Breast epithelium (tissue), 4 donors: ENCODE measurements around the gene MIGA2. TPM values are rescaled to one million over a fixed set of nuclear protein-coding genes. Genes with fewer than 3 reads are reported as not detected.

Experiments used
- DNase-seq, 2 donors: peaks; one replicate each; pipeline ENCODE4 v3.0.0-alpha.2; 2019; ENCODE audit warnings: low spot score in 2 of 2
- H3K27ac ChIP-seq, 2 donors: fragments of 200-600 bp; sonication (generic) in 1 of 2; one replicate each; pipeline ENCODE4 v1.5.1; 2016 to 2019; ENCODE audit warnings: mild to moderate bottlenecking in 1 of 2
- H3K27me3 ChIP-seq, 2 donors: fragments of 200-600 bp; sonication (generic) in 1 of 2; one replicate each; pipeline versions ENCODE4 v1.5.1 to v1.6.0; 2017 to 2019; ENCODE audit warnings: control low read depth in 1 of 2, mild to moderate bottlenecking in 1 of 2
- H3K36me3 ChIP-seq: fragments of 200-600 bp; one replicate; pipeline ENCODE4 v1.5.1; 2019
- H3K4me1 ChIP-seq, 2 donors: fragments of 200-600 bp; sonication (generic); one replicate each; pipeline ENCODE4 v1.5.1; 2016 to 2019; ENCODE audit warnings: control low read depth in 1 of 2
- H3K4me3 ChIP-seq, 3 donors: fragments of 200-600 bp; sonication (generic); 1 replicate in 2 of 3; 2 replicates in 1 of 3; pipeline ENCODE4 v1.5.1; 2016 to 2019; ENCODE audit warnings: mild to moderate bottlenecking in 3 of 3, moderate library complexity in 2 of 3
- H3K9me3 ChIP-seq, 2 donors: fragments of 200-600 bp; sonication (generic) in 1 of 2; one replicate each; pipeline ENCODE4 v1.5.1; 2016 to 2019; ENCODE audit warnings: control low read depth in 1 of 2
- CTCF ChIP-seq, 3 donors: fragments of 450-650 bp; IDR thresholded peaks; one replicate each; pipeline ENCODE4 v1.5.1; 2016 to 2017; ENCODE audit warnings: antibody characterized with exemption in 3 of 3, mild to moderate bottlenecking in 3 of 3, moderate library complexity in 3 of 3
- POLR2A ChIP-seq: fragments of 450-650 bp; IDR thresholded peaks from one replicate; pipeline ENCODE4 v1.6.1; 2016; ENCODE audit warnings: antibody characterized with exemption, mild to moderate bottlenecking, moderate library complexity
- POLR2AphosphoS5 ChIP-seq, 3 donors: sonication (generic); formaldehyde crosslinking; IDR thresholded peaks; one replicate each; pipeline ENCODE4 v1.6.1; 2017; ENCODE audit warnings: antibody characterized with exemption in 3 of 3
- intact Hi-C: fragments of 100-400 bp; cut with DNase I; formaldehyde crosslinking; loops from one replicate; pipeline ENCODE4 v1.15.1; 2023; ENCODE audit warnings: low total_unique reads
- total RNA-seq, 3 donors: library from RNA; depleted of rRNA; stranded (reverse); fragments of >200 nt; gene quantifications; one replicate each; pipeline ENCODE4 v1.1.0, GENCODE V29; 2016

MIGA2 gene
- total RNA-seq, 3 donors from 2014 or later, result 25.3 to 28.8 (median 27.9) TPM

GRCh38 chr9:129103595-129103965 lies 67.2 kb downstream of the MIGA2 start:
- Histone ChIP-seq H3K27me3 (no peaks in the 10 kb centered on the region), H3K27ac (no peak overlapping the region), H3K36me3 (no peaks in the 10 kb centered on the region), H3K4me1 (no peaks in the 10 kb centered on the region), H3K4me3 (no peak overlapping the region), H3K9me3 (no peaks in the 10 kb centered on the region)
- no peak for TF ChIP-seq POLR2A
- TF ChIP-seq POLR2AphosphoS5 (IDR thresholded peaks at IDR 0.05), result no peak
- TF ChIP-seq CTCF (IDR thresholded peaks at IDR 0.05), result no peak
- DNase-seq, result no peak
- intact Hi-C loops, result no loop called here

GRCh38 chr9:129104051-129104450 lies 67.6 kb downstream of the MIGA2 start:
- no peak for DNase-seq
- TF ChIP-seq POLR2A, result no peak
- Histone ChIP-seq H3K27me3 (no peaks in the 10 kb centered on the region), H3K9me3 (no peaks in the 10 kb centered on the region), H3K4me1 (no peaks in the 10 kb centered on the region), H3K36me3 (no peaks in the 10 kb centered on the region), H3K27ac (no peak overlapping the region), H3K4me3 (no peak overlapping the region)
- intact Hi-C loops, result no loop called here

- Histone ChIP-seq H3K4me1 (no peaks in the 10 kb centered on the region), H3K27ac (no peak overlapping the region), H3K36me3 (no peaks in the 10 kb centered on the region), H3K9me3 (no peaks in the 10 kb centered on the region), H3K4me3 (no peak overlapping the region), H3K27me3 (no peaks in the 10 kb centered on the region)
- DNase-seq, result no peak
- TF ChIP-seq POLR2A (no peak), CTCF (IDR thresholded peaks at IDR 0.05) (no peak), POLR2AphosphoS5 (IDR thresholded peaks at IDR 0.05) (no peak)
- intact Hi-C loops, result no loop called here
Observed at GRCh38 chr9:129105857-129106694, 69.7 kb downstream of the MIGA2 start.

GRCh38 chr9:129107651-129108050 lies 71.2 kb downstream of the MIGA2 start:
- DNase-seq, result no peak
- no peak overlapping the region for H3K27ac ChIP-seq
- TF ChIP-seq POLR2A (no peak), POLR2AphosphoS5 (IDR thresholded peaks at IDR 0.05) (no peak), CTCF (IDR thresholded peaks at IDR 0.05) (no peak)
- intact Hi-C loops, result no loop called here
- no peaks in the 10 kb centered on the region for H3K27me3 ChIP-seq
- H3K4me3 ChIP-seq, result no peak overlapping the region
- no peaks in the 10 kb centered on the region for H3K36me3 ChIP-seq
- peaks cover 4 to 6% of the 10 kb centered on the region in 2 donors for H3K4me1 ChIP-seq
- no peaks in the 10 kb centered on the region for H3K9me3 ChIP-seq

- Histone ChIP-seq H3K36me3 (no peaks in the 10 kb centered on the region), H3K9me3 (no peaks in the 10 kb centered on the region), H3K27ac (peak overlapping the region; percentile 59 to 91), H3K4me3 (peak overlapping the region in 1 of 3 donors; percentile 7), H3K4me1 (peaks cover 4 to 6% of the 10 kb centered on the region in 2 donors), H3K27me3 (no peaks in the 10 kb centered on the region)
- DNase-seq, result no peak
- intact Hi-C loops, result no loop called here
- TF ChIP-seq POLR2AphosphoS5 (IDR thresholded peaks at IDR 0.05) (no peak), POLR2A (no peak), CTCF (IDR thresholded peaks at IDR 0.05) (no peak)
Observed at GRCh38 chr9:129108083-129108804, 71.8 kb downstream of the MIGA2 start.
